GM13977 (cell line): ENCODE measurements around the gene LAMA4.

Experiments
- DNase-seq: peaks from one replicate; pipeline ENCODE4 v3.0.0; 2012; ENCODE audit warnings: low spot score
- in situ Hi-C: fragments of 300-500 bp; cut with MboI; formaldehyde crosslinking; loops from one replicate; pipeline ENCODE4 v1.12.0; 2022; ENCODE audit warnings: low sequenced_read_pairs, low pct_unique_long_range_greater_than_20kb, mixed read lengths, inconsistent platforms; ENCODE audit not compliant: unreplicated experiment
- TF ChIP-seq, protein P1 (sequence below): IDR thresholded peaks from 2 replicates; pipeline ENCODE4 v1.5.1; 2012; ENCODE audit warnings: mild to moderate bottlenecking, control low read depth; ENCODE audit not compliant: insufficient read depth; ENCODE audit errors: extremely low read depth, missing control alignments

LAMA4 gene

DNA sequence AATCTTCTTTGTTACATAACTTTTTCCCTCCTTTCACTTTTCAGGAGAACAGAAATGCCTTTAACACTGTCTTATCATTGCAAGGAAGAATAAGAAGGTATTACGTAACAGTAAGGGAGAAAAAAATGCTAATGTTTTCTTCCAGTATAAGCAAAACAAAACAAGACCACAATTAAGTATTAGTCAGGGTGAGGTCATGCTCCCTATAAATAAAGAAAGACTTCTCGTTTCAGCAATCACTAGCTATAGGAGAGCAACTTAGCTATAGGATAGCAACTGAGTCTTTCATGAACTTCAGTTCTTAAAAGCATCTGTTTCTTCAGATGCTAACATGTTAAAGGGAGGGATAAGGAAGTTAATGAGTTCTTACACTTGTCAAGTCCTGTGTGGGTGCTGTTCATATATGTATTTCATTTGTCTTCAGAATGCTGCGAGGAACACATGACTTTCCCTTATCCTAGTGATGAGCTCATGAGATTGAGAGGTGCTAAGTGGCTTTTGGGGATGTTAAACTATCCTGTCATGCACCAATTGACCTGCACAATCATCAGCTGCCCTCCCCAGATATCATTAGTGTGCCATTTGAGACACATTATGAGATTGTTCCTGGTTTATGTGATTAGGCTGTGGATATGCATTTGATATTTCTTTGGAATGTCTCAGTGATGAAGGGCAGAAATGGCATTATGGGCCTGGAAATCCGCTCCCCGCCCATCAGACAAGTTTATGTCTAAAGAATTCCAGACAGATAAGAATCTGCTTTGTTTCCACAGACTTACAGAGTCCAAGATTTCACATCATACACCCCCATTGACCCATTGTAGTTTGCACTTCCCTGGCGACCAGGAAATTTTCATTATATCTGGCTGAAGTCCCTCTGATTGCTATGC lies 37.5 kb downstream of the LAMA4 start:
- TF ChIP-seq, protein P1, sequence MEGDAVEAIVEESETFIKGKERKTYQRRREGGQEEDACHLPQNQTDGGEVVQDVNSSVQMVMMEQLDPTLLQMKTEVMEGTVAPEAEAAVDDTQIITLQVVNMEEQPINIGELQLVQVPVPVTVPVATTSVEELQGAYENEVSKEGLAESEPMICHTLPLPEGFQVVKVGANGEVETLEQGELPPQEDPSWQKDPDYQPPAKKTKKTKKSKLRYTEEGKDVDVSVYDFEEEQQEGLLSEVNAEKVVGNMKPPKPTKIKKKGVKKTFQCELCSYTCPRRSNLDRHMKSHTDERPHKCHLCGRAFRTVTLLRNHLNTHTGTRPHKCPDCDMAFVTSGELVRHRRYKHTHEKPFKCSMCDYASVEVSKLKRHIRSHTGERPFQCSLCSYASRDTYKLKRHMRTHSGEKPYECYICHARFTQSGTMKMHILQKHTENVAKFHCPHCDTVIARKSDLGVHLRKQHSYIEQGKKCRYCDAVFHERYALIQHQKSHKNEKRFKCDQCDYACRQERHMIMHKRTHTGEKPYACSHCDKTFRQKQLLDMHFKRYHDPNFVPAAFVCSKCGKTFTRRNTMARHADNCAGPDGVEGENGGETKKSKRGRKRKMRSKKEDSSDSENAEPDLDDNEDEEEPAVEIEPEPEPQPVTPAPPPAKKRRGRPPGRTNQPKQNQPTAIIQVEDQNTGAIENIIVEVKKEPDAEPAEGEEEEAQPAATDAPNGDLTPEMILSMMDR: no peak
- no peak for DNase-seq
- in situ Hi-C loops: no loop called here

DNA sequence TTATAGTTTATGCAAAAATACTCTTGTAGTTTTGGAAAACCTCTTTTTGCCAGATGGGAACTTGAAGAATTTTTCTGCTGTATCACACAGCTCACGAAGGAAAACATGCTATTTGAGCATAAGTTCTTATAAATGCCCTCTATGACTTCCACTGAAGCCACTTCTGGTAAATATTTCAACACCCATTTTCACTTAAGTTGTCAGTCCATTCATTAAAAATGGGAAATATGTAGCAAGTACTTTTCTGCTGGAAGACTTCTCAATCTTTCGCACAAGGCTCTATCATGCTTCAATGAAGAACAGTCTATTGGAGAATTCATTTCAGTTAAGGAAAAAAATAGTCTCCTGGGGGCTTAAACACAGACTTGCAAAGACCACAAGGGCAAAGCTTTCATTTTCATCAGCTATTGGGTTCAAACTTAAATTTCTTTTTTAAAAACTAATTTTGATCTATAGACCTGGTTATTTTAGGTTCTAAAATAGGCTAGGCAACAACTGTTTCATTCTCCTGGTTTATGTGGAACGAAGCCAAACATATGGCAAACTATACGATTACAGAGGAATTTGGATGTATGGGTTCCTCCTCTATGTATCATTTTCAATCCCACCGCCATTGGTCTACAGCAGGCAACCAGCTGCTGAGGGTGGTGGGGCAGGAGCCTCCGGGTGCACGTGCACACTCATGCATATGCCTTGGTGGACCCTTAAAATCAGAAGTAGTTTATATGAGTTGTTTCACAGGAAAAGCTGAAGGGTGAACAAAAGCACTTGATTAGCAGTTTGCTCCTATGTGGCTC lies 38.7 kb downstream of the LAMA4 start:
- in situ Hi-C loops: no loop called here
- no peak for DNase-seq
- TF ChIP-seq, protein P1: no peak

DNA sequence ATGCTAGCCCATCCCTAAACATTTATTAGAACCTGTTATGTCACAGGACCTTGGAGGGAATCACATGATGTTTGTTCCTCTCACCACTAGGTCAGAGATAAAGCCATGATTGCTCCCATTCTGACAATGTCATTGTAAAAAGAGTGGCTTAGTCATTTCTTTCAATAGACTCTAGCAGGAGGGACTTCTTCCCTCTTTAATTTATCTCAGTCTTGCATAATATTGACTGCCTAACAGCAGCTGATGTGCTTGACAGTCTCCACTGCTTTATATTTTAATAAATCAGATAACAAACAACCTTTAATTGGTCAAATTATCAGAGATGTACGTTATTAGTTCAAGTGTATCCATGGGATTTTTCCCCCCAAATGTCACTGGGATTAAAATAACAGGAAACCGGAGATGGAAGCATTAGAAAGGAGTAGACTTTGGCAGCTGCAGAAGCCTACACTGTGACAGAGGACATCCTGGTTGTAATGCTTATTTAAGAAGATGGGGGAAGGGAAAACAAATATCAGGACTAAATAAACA lies 39.6 kb downstream of the LAMA4 start:
- TF ChIP-seq, protein P1: no peak
- DNase-seq: no peak
- in situ Hi-C loops: no loop called here

DNA sequence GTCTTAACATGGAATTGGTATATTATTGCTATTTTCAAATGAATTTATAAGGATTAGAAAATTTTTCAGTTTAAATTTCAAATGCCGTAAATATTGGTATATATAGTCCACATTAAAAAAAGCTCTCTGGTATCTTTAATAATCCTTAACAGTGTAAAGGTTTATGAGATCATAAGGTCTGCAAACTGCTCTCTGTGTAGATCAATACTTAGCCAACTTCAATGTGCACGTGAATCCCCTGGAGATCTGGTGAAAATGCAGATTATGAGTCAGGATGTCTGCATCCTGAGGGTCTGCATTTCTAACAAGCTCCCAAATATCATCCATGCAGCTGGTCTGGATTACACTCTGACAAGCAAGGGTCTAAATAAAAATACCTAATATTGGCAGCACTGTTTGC lies 43.5 kb downstream of the LAMA4 start:
- in situ Hi-C loops: no loop called here
- TF ChIP-seq, protein P1: no peak
- no peak for DNase-seq

DNA sequence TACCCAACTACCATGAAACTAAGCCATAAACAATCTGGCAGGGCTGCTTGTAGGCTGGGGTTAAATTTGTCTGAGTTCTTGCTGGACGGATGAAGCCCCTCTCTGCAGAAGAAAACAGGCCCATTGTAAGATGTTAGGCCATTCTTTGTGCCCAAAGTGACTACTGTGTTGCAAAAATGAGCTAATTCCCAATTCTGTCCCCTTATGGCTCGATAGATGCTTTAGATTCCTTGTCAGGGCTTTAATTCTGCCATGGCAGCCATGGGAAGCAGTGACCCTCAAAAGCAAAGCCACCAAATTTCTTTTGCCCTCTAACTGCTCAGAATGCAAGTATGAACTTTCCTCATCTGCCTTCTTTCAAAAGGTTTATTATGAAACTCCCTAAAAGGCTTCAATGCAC lies 45.2 kb downstream of the LAMA4 start:
- in situ Hi-C loops: no loop called here
- DNase-seq: no peak
- TF ChIP-seq, protein P1: no peak

DNA sequence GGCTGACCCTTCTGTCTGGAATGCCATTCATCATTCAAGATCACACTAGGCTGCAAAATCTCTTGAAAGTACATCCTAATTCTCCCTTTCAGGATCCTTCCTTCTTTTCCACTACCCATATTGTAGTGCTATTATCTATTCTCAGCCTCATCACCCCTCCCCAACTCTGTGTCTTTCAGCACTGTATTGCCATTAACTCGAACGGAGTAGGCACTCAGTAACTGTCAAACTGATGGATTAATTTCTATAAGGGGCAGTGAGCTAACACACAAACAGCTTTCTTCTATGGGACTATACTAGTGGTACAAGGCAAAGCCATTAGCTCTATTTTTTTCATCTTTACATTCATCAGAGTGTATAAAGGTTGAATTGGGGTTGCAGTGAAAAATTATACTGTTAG lies 46.6 kb downstream of the LAMA4 start:
- no peak for DNase-seq
- TF ChIP-seq, protein P1: no peak
- in situ Hi-C loops: no loop called here
